Measurements from ENCODE around the gene TSPAN13.
"Not testable (repeated sequence)": the region's sequence is repeated elsewhere in the genome, so short reads cannot be mapped to it uniquely, and the experiment has no call there.

The TSPAN13 gene

DNA sequence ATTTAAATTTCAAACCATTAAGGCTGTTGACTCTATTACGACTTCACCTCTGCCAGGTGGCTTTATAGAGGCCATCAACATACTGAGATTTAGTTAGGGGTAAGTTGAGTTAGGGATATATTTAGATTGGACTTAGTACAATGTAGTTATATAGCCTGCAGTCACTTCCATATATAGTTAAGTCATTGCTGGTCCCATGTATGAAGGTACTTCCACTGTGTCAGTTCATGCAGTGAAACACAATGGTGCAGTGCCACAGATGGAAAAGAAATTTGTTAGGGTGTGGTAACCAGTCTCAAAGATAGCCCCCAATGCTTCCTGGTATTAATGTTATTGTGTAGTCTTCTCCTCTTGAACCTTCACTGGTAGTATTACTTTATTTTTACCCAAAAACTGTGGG, 12.6 kb upstream of the TSPAN13 start:
- no peak for DNase-seq (ENCODE audit: low spot score)

DNA sequence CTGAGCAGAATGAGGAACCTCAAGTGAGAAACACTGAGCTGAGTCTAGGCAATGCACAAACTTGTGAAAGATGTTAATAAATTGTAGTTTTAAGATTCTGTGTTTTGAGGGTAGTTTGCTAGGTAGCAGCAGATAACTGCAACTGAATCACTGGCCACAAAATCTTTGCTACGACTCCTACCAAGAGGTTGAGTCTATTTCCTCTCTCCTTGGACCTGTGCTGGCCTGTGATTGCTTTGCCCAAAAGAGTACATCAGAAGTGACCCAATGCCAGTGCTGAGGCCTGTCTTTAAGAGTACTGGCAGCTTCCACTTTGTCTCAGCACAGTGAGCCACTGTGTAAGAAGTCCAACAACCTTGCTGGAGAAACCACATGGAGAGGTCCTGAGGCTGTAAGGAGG, 11.9 kb upstream of the TSPAN13 start:
- no peak for DNase-seq (ENCODE audit: low spot score)

DNA sequence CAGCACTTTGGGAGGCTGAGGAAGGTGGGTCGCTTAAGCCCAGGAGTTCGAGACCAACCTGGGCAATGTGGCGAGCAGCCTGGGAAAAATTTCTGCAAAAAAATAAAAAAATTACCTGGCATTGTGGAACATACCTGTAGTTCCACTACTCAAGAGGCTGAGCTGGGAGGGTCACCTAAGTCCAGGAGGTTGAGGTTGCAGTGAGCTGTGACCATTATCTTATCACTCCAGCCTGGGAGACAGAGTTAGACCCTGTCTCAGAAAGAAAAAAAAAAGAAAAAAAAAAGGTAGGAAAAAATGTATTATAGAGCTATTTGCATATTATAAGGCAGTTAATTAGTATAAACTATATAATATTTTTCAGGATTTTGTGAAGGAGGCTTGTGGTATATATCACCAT, 11.0 kb upstream of the TSPAN13 start:
- DNase-seq (ENCODE audit: low spot score) = no peak

DNA sequence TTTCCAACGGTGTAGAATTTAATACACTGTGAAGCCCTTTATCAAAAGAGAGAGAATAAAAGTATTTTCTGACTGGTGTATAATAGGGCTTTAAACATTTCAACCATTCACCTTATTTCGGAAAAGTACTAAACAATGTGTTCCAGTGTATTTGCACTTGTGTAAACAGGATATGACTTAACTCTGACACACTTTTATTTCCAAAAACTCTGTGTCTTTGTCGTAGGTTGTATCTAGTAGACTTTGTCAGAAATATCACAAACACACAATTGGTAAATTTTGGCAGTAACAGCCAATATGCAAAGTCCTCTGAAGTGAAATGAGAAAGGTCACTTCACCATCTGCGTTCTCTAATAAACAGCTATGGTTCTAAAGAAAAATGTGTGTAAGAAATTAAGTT, 10.3 kb upstream of the TSPAN13 start:
- DNase-seq (ENCODE audit: low spot score) = no peak

DNA sequence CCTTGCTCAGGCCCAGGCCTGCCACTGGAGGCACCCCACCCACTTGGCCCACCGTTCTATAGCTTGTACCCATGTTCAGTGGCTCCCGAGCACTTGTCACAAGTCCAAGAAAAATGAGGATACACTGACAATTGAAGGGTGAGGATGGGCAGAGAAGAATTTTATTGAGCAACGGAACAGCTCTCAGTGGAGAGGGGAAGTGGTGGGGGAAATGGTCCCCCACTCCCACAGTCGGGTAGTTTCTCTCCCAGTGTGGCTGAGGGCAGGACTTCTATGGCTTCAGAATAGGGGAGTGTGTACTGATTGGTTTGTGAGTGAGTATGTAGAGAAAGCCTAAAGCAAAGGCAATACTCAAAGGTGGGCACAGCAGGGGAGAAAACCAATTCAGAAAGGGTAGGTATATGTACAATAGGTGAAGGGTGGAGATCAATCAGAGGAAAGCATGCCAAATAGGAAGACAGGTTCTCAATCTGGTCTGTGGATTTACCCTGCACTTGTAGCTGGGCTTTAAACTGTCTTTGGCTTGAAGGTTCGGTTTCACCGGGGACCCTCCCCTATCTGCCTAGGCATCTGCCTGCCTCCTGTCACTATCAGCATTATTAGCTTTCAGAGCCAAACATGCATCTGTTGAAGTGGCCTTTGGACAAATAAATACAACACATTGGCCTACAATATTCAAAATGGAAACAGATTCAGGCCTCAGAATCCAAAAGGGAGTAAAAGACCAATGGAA, 8.9 kb upstream of the TSPAN13 start:
- no peak for DNase-seq (ENCODE audit: low spot score)

DNA sequence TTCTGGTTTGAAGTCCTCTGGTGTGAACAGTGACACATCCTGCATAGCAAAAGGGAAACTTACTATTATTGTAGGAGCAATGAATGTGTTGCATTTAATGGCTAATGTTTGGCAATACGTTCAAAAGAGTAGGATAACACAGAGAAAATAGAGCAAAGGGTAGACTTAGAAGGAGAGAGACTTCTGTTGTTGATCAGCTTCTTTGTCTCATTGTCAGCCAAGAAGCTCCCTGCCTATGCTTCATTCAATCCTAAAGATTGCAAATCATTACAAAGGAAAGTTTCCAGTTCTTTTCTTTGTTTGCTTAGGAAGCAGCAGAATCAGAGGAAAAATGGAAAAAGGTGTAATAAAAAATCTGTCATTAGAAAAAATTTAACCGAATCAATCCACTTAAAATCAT, 7.9 kb upstream of the TSPAN13 start:
- DNase-seq (ENCODE audit: low spot score) = no peak

DNA sequence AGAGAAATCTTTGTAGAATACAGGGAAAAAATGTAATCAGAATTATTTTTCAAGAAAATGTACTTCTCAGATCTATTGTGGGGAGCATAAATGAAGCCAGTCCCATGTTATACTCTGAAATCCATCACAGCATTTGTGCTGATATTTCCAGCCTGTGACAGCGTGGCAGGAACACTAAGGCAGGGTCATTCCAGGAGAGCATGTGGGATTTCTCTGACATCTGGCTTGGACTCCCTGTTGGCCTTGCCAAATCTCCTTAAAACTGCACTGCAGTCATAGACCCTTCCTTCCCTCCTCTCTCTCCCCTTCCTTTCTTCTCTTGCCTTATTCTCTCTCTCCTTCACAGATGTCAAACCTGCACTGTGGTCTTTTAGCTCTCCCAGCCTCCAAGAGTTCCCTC, 6.5 kb upstream of the TSPAN13 start:
- no peak for DNase-seq (ENCODE audit: low spot score)

DNA sequence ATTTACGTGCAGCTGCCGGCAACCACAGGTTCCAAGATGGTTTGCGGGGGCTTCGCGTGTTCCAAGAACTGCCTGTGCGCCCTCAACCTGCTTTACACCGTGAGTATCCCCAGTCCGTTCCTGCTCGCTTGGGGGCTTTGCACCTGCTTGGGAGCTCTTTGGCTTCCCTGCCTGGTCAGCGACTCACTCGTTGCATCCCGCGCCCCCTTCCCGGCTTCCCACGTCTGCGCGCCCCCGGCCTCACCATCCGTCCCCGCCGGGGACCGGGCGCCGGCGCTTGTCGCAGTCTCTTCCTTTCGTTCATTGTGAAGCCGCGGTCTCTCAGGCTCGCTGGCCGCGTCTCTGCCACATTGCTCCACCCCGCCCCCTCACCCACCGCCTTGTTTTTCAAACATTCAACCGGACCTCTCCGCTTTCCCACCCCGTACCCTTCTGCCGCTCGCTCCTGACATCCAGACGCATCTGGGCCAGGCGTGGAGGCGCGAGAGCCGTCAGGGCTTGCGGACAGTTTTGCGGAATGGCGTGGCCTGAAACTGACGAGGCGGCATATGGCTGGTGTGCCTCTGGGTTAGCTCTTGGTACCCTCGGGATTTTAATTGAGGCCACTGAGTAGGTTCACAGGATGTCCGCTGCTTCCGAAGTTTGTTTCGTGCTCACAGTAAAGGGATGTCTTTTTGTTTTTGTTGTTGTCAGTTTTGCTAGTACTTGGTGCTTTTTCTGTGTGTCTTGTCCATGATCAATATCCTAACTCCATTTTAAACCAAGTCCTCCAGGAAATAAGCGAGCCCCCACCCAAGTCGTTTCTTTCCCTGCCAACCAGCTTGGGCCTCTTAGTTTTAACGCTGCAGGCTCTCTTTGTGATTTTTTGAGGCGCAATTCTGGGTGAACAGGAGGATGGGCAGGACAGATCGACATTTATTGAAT, 639 bp downstream of the TSPAN13 start:
- DNase-seq (ENCODE audit: low spot score) = peak; percentile 52

DNA sequence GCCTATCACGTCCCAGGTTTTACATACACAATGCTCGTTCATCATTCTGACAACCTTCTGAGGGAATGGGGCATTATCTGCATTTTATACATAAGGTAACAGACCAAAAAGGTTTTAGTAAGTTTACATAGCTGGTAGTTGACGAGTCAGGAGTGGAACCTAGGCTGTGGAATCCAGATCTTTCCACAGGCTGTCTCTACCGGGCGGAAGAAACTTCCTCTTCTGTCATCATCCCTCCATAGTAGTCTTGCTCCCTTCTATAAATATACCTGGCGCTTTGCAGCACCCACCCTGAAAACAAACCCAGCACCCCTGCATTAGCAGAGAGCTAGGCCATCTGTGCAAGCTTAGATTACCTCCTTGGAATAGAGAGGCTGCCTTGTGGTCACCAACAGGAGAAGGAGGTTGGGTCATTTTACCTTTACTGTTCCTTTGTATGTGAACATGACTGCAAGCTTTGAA, 1.3 kb downstream of the TSPAN13 start:
- DNase-seq (ENCODE audit: low spot score) = no peak

DNA sequence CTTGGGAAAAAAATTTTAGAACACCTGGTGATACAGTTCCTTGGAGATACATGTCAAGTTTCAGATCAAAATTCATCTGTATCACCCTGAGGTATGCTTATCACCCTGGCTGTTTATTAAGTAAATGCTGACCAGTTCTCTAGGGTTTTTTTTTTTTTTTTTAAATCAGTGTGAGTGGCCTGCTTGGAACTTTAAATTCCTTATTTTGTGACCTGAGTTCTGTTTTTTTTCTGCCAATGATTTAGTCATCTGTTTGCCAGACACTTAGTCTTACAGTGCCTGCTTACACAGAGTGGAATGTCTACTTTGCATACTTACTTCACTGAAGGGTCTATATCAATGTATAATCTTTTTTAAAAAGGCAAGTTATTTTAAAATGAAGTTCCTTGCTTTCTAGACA, 1.8 kb downstream of the TSPAN13 start:
- DNase-seq (ENCODE audit: low spot score) = no peak

DNA sequence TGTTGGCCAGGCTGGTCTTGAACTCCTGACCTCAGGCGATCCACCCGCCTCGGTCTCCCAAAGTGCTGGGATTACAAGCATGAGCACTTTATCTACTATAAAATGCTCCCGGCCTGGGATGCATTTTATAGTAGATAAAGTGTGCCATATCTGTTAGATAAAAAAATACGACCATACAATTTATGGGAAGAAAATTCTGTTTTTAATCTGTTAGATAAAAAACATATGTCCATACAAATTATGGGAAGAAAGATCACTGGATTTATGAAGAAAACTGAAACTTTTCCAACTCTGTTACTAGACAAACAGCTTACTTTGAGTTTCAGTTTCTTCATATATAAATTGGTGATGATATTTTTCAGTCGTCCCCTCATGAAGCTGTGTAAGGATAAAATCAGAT, 4.5 kb downstream of the TSPAN13 start:
- no peak for DNase-seq (ENCODE audit: low spot score)

DNA sequence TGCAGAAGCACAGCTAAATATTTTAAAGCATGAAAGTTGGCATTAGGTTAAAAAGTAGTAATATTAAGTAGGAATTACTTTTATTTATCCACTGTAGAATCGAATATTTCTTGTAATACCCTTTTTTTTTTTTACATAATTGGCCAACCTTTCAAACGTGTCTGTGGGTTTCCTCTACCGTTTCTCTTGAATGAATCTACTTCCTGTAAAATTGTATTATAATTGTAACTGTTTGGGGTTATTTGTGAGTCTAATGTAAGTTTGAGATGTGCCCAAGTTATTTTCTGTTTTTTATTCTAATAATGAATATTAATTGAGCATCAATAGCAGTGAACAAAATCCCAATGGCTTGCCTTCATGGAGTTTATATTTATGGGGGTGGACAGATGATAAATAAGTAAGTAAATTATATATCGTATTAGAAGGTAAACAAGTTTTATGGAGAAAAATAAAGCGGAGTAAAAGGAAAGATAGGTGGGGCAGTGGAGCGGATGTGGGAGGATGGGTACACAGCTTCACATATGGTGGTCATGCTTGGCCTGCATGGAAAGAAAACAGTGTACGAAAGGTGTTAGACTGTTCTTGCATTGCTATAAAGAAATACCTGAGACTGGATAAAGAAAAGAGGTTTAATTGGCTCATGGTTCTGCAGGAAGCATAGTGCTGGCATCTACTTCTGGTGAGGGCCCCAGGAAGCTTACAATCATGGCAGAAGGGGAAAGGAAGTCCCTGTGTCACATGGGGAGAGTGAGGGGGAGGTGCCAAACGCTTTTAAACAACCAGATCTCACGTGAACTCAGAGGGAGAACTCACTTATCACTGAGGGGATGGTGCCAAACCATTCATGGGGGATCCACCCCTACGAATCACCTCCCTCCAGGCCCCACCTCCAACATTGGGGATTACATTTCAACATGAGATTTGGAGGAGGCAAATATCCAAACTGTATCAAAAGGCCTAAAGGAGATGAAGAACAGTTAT, 5.4 kb downstream of the TSPAN13 start:
- DNase-seq (ENCODE audit: low spot score) = no peak

DNA sequence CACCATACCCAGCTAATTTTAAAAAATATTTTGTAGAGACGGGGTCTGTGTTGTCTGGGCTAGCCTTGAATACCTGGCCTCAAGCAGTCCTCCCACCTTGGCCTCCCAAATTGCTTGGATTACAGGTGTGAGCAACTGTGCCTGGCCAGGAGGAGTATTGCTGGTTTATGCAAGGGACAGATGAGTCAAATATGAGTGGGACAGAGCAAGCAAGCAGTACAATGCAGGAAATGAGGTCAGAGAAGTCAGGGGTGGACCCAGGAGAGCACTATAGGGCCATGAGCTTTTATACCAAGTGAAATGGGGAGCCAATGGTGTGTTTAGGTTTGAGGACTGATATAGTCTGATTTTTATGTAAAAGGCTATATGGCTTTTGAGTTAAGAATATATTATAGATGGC, 6.3 kb downstream of the TSPAN13 start:
- DNase-seq (ENCODE audit: low spot score) = no peak

DNA sequence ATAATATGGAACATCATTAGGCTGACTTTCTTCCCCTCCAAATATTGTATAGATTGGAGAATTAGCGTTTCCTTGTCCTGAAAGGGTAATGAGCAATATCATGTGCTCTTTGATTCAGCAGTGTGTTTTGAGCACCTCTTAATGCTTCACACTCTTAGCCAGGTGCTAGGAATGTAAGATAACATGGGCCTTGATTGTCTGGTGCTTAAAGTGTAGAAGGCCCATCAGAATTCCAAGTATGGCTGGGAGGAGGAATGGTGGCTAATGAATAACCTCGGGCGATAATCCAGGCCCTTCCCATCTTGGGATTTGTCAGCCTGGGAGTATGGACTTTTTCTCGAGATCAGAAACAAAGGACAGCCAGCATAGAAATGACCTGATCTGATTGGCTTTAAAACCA, 8.6 kb downstream of the TSPAN13 start:
- DNase-seq (ENCODE audit: low spot score) = no peak

DNA sequence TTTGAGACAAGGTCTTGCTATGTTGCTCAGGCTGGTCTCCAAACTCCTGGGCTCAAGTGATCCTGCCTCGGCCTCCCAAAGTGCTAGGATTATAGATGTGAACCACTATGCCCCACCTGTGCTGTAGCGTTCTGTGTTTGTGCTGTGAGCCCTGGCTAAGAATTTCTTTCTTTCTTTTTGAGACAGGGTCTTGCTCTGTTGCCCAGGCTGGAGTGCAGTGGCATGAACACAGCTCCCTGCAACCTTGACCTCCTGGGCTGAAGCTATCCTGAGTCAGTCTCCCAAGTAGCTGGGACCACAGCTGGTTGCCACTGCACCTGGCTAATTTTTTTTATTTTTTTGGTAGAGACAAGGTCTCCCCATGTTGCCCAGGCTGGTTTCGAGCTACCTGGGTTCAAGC, 11.4 kb downstream of the TSPAN13 start:
- no peak for DNase-seq (ENCODE audit: low spot score)

DNA sequence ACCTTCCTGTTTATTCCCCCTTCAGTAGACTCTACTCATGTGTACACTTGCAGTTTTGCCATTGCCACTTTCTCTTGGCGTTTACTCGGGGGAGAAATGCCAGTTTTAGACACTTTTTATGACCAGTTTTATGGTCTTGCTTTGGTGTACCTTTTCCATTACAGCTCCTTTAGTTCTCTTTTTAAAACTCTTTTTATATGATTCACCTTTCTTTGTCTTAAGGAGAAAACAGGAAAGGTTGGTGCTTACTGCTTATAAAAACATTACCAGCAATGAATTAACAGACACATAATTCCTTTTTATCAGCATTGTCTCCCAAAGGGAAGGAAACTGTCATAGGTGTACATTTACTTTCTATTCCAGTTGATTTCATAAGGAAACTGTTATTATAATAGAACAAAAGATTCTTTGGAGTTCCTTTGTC, 11.9 kb downstream of the TSPAN13 start:
- DNase-seq (ENCODE audit: low spot score) = no peak

DNA sequence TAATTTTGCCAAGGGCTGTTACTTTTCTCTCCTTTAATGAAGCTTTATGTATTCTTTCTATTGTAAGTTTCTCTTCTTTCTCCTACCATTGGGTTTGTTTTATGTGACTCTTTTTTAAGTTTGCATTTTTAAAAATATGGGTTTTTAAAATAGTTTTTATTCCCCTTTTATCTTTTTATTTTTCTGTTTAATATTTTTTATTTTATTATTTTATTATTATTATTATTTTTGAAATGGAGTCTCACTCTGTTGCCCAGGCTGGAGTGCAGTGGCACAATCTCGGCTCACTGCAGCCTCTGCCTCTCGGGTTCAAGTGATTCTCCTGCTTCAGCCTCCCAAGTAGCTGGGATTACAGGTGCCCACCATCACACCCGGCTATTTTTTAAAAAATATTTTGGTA, 16.4 kb downstream of the TSPAN13 start:
- DNase-seq (ENCODE audit: low spot score) = not testable (repeated sequence)

DNA sequence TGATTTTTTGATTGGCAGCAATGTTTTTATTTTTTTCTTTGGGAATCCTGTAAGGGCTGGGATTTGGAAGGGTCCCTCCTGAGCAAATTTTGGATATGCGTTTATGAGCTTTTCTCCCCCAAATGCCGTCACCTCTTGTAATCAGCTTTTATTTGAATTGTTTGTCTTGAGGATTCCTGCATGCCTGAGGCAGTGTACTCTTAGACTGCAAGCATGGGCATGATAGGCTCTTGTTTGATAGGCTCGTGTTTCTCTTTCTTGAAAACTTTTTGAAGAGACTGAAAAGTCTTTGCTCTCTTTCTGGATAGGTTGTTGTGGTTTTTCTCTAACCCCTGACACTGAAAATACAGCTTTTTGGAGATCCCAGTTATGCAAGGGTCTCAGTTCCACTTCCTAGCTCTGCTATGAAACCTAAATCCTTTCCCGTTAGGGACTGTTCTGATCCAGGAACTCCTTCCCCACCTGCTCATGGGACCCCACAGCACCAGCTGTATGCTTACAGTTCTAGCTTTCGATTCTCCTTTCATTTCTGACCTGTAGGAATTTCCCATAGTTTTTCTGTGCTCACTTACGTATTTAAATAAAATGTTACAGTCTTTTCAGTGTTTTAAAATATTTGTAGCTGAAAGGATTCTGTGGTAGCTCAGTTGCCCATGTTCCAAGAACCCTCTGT, 17.2 kb downstream of the TSPAN13 start:
- DNase-seq (ENCODE audit: low spot score) = no peak

DNA sequence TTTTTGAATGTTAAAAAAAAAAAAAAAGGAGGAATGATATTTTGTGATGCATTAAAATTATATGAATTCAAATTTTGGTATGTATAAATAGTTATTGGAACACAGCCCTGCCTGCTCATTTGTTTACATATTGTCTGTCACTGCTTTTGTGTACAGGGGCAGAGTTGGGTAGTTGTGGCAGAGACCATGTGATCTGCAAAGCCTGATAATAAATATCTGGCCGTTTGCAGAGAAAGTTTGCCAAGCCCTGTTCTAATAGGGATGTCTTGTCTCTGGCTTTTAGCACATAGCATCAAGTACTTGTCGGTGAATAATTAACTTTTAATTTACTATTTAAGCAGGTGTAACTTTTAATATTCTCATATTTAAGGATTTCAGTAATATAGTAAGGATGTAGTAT, 19.8 kb downstream of the TSPAN13 start:
- no peak for DNase-seq (ENCODE audit: low spot score)

DNA sequence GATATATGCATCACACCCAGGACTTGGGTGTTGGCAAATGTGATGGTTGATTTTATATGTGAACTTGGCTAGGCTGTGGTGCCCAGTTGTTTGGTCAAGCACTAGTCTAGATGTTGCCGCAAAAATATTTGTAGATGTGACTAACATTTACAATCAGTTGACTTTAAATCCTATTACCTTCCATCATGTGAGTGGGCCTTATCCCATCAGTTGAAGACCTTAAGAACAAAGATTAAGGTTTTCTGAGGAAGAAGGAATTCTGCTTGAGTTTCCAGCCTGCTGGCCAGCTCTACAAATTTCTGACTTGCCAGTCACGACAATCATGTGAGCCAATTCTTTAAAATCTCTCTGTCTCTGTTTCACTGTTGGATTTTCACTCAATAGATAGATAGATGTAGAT, 20.3 kb downstream of the TSPAN13 start:
- no peak for DNase-seq (ENCODE audit: low spot score)

DNA sequence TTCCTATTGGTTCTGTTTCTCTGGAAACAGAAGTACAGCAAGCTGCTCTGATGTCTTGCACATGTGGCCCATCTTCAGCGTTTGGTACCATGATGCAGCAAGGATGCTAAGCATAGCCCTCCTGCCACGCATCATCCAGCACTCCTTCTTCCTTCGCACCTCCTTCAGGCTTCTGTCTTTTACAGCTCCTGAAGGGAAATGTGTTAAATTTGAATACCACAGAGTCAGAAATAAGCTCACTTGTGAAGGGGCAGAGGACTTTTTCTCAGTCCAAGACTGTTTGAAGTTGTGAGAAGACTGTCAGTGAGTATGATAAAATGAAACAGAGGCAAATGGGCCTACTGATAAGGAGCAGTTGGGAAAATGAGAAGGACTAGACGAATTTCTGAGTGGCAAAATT, 20.7 kb downstream of the TSPAN13 start:
- no peak for DNase-seq (ENCODE audit: low spot score)

DNA sequence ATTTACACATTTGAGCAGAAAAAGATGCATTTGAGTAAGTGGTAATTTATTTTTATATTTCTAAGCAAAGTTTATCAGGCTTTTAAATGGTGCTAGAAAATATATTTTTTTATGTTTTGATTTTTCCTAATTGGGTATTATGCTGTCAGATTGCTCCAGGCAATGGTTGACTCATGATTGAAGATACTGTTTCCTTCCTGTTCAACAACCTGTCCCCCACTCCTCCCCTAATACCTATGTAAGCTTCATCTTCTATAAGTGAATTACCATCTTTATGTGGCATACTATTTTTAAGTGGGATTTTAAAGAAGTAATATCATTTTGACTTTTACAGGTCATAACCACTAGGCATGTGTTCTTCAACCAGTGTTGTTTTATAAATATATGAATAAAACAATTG, 21.4 kb downstream of the TSPAN13 start:
- DNase-seq (ENCODE audit: low spot score) = no peak

Measured in iPS-NIHi11 (cell line).